Stimulated activated CD8-positive, alpha-beta memory T cell treated with anti-CD3 and anti-CD28 coated beads, Interleukin-7, amount 100 ng/mL, for 24 hours (primary cell): Measurements from ENCODE around the gene RNF41.
A peak's percentile ranks its signal among the peaks of the same experiment; 100 is the strongest.

Experiments used
- DNase-seq: peaks from one replicate; pipeline ENCODE4 v3.0.0-alpha.2; 2020; ENCODE audit warnings: low read depth

RNF41 gene

GRCh38 chr12:56243731-56244181 lies 22.0 kb upstream of the RNF41 start:
- DNase-seq = no peak

GRCh38 chr12:56242986-56243385 lies 21.3 kb upstream of the RNF41 start:
- no peak for DNase-seq

DNA sequence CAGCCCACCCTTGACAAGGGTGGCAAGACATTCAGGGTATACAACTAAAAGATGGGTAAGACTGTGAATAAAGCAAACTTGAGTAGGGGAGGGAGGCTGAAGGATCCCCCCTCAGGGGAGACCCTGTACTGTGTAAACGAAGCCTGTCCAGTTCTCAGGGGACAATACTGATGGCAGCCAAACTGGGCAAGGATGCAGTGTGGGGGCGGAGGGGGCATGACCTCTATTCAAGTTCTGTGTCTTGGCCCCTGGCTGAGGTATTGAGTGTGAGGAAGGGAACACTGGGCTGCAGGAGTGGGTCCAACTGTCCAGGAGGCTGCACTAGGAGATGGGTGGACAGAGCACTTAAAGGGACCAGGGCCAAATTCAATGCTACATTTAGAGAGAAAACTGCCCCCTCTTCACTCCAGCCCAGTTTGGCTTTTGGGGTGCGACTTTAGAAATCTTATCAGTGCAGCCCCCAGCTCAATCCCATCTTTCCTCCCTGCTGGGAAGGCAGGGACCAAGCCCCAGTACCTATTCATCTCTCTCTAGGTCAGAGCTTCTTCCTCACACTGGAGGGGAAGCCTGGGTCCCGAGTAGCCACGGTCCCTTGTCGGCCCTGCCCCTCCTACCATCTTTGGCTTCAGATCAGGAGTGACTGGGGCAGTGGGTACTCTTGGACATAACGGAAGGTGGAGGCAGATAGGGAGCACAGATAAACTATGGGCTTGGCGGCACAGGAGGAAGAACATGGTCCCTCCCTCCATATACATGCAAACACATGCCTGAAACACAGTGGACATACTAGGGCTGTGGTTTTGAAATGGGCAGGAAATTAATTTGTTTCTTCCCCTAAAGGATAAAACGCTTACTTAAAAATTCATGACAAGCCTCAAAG lies 19.9 kb upstream of the RNF41 start:
- no peak for DNase-seq

- no peak for DNase-seq
Observed at GRCh38 chr12:56237552-56237951, 15.8 kb upstream of the RNF41 start.

DNA sequence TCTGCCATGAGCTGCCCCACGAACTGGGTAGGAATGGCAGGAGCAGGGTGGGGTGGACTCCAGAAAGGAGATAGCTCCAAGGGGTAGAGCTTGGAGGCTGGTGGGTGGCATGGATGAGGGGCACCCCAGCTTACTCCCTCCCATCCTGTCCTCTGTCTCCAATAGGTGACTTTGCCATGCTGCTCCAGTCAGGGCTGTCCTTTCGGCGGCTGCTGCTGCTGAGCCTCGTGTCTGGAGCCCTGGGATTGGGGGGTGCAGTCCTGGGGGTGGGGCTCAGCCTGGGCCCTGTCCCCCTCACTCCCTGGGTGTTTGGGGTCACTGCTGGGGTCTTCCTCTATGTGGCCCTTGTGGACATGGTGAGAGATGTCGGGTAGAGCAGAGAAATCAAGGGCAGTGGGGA lies 15.3 kb upstream of the RNF41 start:
- no peak for DNase-seq

DNA sequence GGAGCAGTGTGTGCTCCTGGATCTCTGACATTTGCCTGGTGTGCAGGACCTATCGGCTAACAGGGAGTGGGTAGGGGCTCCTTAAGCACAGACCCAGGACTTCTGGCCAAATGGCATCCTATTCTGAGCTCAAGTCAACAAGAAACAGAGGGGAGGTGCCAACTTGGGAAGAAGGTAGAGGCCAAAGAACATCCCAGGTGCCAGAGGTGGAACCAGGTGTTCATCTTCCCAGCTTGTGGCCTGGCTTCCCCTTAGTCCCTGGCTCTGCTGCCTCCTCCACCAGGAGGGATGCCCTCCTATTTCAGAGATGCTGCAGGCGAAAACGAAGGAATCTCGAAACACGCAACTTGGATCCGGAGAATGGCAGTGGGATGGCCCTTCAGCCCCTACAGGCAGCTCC lies 14.4 kb upstream of the RNF41 start:
- DNase-seq = no peak

DNA sequence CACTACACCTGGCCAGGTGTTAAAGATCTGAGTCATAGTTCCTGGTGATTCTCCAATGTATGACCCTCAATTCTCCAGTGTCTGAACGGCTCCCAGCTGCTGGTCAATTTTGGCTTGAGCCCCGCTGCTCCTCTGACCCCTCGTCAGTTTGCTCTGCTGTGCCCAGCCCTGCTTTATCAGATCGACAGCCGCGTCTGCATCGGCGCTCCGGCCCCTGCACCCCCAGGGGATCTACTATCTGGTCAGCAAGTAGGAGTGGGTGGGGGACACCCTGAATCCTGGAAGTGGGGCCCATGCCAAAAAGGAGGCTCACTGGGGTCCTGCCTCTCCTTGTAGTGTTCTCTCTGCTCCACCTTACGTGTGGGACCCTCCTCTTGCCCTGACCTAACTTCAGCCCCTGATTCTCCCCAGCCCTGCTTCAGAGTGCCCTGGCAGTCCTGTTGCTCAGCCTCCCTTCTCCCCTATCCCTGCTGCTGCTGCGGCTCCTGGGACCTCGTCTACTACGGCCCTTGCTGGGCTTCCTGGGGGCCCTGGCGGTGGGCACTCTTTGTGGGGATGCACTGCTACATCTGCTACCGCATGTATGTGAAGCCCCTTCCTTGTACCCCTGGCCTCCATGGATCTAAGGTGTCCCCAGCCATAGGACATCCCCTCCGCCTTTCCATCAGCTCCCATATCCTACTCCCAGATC lies 13.2 kb upstream of the RNF41 start:
- DNase-seq = no peak

DNA sequence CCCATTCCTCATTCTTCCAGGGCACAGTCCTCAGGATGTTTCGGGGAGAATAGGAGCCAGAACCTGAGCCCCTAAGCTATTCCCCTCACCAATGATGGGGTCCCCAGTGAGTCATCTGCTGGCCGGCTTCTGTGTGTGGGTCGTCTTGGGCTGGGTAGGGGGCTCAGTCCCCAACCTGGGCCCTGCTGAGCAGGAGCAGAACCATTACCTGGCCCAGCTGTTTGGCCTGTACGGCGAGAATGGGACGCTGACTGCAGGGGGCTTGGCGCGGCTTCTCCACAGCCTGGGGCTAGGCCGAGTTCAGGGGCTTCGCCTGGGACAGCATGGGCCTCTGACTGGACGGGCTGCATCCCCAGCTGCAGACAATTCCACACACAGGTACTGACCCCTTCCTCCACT lies 9.5 kb upstream of the RNF41 start:
- no peak for DNase-seq

GRCh38 chr12:56230432-56231183 lies 8.9 kb upstream of the RNF41 start:
- no peak for DNase-seq

DNA sequence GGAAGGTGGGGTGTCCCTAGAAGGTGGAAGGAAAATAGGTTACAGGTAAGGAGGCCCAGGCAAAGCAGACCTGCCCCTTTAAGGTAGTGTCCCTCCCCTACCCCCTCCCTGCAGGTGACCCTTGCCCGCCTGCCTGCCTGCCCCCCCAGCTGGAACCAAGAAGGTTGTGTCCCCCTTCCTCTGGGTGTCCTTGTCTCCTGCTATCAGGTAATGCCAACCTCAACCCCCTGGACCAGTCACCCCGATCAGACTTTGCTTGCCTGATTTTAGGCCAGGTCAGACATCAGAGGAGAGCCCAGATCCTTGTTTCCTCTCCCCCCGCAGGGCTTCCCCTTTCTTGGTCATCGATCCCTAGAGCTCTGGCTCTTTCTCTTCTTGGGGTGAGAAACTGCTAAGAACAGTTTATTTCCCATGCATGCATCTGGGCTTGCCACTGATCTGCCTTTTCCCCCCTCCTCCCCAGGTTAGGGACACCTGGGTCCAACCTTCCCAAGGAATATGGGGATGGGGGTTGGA lies 8.3 kb upstream of the RNF41 start, which contains the start of gene SLC39A5:
TSS of gene SLC39A5 (plus strand) at position 136 of the 516 bp plus-strand sequence. CDS start 1,224 bp downstream, outside the sequence.
- DNase-seq = no peak

- DNase-seq = no peak
Observed at GRCh38 chr12:56229082-56229481, 7.4 kb upstream of the RNF41 start.

GRCh38 chr12:56224954-56225353 lies 3.2 kb upstream of the RNF41 start:
- DNase-seq = no peak

DNA sequence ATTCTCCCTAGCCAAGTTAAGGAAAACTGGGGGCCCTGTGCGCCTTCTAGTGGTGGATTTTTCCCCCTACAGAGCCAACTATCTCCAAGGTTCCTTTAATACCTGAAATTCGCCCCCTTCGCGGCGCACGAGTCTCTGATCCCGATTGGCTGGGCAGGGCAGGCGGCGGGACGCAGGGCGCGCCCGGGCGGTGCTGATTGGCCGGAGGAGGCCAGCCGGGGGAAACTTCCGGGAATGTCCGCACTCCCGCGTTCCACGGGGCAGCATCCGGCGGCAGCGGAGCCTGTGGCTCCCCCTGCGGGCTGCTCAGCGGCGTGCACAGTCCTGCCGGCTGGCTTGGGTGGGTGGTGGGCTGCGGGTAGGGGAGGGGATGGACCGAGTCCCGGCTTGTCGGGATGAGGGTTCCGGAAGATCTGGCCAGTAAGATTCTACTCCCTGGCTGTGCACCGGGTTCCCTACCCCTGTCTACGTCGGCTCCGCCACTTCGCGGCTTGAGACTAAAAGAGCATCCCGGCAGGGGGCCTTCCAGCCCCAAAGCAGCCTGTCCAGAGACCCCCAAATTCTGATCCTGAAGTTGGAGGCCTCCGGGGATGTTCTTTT lies 2.5 kb upstream of the RNF41 start, which contains the start of gene NABP2:
TSS of gene NABP2 (plus strand) at position 241 of the 600 bp plus-strand sequence. CDS start 515 bp downstream, outside the sequence.
- DNase-seq = peak; percentile 87

- DNase-seq = no peak
Observed at GRCh38 chr12:56223571-56224101, 1.9 kb upstream of the RNF41 start.

DNA sequence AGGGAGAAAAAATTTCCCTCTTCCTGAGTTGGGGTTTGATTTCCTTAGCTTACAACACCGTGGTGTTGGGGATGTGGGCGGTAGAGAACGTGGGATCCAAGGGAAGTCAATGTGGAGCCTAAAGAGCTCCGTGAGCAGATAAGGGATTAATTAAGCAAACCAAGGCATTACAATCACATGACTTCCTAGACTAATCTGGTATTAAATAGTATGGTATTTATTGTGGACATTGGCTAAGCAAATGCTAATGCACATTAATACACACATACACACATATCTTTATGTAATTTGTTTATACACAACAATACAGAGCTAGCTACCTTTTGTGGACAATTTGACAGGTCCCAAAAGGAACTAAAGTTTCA lies 791 bp upstream of the RNF41 start:
- DNase-seq = no peak

DNA sequence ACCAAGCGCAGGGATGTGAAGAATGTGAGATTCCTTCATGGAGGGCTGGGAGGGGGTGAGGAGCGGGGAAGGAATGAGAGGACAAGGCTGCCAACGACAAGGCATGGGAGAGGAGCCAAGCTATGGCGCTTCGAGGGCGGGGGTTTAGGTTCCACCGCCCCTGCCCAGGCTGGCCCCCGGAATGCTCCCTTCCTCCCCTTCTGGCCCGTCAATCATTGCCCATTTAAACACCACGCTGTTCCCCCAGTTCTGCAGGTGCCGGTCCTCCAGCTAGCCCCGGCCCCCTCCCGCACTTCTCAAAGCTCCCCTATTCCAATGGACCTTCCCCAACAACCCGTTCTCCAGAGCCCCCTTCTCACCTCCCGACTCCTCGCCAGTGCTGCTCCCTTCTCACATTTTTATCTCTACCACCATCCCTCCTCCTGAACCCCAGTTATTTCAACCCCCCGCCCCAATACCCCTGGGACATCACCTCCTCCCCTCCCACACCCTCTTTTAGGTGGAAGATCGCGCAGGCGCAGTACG lies 428 bp downstream of the RNF41 start:
- no peak for DNase-seq

- DNase-seq = no peak
Observed at GRCh38 chr12:56220611-56221231, 1.0 kb downstream of the RNF41 start.

- no peak for DNase-seq
Observed at GRCh38 chr12:56219840-56220239, 1.9 kb downstream of the RNF41 start.

DNA sequence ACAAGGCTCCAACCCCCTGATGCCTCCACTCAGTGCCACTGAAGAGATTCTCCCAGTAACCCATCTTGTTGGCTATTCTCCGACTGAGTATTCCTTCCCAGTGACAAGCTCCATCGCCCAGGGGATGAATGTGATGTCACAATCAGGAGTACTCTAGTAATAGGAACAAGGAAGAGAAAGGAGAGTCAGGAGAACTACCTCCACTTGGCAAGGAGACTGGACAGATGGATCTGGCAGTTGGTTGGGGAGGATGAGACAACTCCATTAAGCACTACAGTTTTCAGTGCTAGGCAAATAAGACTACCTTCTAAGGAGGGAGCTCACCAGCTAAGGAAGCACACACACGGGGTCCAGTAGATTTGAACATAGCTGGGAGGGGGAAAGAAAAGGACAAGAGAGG lies 5.3 kb downstream of the RNF41 start:
- DNase-seq = no peak

DNA sequence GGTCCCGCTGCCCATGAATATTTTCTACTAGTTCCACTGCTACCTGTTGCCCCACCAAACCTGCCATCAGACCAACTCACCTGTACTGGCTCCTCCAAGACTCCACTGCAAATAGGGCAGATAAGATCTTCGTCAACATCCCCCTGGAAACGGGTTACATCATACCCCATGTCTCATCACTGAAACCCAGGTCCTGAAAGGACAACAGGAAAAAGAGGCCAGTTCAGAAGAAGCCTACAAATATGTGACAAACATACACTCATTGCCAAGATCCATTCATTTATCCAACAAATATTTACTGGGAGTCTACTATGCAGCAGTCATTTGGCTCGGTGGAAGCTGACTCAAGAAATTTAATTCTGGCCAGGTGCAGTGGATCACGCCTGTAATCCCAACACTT lies 7.8 kb downstream of the RNF41 start:
- DNase-seq = no peak

- DNase-seq = no peak
Observed at GRCh38 chr12:56212361-56212760, 9.4 kb downstream of the RNF41 start.
